ENCODE results near the gene FPR1.

Gene FPR1
- 0 reads per million in 3 experiments for total RNA-seq

DNA sequence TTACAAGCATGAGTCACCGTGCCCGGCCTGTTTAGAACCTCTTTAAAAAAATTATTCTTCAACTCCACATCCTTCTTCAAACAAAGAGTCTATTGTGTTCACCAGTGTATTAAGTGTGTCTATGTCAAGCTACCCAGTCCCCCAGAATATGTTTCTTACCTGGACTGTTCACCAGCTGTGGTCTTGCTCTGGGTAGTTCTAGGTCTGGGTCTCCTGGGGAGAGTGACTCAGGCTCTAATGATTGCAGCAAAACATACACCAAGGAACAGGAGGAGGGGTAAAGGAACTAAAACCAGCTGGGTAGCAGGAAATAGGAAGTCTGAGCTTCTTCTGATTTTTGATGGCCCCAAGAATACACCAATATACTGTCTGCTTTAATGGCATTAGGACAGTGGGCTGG, at the start of gene FPR1:
Gene FPR1 (minus strand): TSS at position 224 of the 400 bp plus-strand sequence. CDS start 4,884 bp downstream, outside the sequence.
- DNase-seq = no peak

DNA sequence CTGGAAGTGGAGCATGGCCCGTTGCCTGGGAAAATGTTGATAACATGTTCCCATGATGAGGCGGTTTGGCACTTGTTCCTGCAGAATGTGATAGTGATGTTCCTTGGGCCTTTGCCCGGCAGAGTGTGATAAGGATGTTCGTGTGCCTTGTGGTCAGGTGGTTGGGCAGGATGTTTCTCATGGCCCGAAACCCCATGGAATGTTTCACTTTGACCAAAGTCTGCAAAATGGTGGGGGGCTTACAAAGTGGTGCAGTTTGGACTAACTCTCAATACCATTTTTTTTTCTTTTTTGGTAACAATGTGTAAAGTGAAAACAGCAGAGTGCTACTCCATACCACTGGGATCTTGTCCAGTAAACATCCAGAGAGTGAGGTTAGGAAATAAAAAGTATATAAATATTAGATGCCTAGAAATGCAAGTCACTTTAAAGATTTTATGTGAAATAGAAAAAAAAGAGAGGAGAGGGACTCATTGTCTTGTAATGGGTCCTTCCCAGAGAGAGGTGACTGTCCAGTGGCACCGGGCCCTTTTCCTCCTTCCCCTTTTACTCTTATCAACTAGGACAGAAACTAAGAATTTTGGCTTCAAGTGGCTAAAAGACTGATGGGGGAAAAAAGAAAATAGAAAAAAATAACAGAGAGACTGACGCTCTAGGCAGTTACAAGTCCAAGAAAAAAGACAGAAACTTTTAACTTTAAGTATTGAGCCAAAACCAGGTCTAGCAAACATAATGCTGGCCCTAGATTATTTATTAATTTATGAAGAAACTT, 49.0 kb upstream of the FPR1 start:
- DNase-seq = no peak

DNA sequence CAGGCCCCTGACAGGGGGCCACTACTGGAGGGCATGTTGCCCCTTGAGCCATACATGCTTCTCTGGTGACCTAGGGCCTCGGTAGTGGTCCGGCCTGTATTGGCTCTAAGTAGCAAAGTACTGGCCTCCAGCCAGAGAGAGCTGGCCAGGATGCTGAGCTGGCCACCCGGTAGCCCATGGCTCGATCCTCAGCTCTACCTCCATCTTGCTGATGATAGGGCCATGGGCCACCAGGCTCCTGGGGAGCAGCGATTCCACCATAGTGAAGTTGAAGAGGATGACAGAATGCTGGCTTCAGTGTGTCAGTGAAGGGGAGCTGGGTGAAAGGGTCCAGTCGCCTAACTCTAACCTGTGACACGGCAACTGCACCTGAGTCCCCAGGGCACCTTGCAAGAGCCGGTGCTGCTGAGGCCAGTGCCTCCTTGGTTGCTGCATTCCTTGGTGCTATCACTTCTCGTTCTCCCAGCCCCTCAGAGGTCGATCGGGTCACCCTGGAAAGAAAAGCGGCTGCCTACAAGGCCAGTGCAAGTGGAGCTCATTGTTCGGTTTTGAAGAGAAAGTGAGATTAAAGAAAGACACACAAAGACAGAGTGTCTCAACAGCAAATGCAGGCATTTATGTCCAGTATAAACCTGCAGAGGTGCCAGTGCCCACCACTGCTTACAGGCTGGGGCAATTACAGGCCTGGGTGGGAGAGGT, 48.2 kb upstream of the FPR1 start:
- no peak for DNase-seq

DNA sequence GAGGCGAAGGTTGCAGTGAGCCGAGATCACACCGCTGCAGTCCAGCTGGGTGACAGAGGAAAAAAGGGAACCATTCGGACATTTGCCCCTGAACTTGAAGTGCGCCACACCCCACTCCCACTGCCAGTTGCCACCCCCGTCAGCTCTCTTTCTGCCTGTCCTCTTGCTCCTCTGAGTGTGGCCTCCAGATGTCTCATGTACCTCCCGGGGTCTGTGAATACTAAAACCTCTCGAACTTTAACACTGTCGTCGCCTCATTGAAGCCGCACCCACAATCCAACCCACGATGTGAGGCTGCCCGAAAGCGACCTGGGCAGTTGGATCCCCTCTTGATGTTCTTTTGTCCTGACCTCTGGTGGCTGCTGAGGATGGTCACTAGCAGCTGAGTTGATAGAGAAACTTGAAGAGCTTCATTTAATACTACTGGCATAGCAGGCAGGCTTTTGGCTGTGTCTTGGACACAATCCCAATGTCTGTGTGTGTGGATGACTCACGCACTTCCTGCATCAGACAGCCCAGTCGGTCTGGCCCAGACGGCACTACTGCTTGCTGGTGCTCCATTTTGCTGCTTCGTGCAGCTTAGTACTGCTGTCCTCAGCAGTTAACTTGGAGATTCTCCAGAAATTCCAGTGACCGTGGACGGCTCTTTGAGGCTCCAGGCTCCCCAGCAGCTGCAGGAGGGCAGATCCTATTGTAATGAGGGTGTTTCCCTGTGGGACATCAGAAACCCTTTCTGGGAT, 47.5 kb upstream of the FPR1 start:
- no peak for DNase-seq

- no peak for DNase-seq
Observed at GRCh38 chr19:51798062-51798461, 46.4 kb upstream of the FPR1 start.

GRCh38 chr19:51797480-51797879, 45.8 kb upstream of the FPR1 start:
- no peak for DNase-seq

DNA sequence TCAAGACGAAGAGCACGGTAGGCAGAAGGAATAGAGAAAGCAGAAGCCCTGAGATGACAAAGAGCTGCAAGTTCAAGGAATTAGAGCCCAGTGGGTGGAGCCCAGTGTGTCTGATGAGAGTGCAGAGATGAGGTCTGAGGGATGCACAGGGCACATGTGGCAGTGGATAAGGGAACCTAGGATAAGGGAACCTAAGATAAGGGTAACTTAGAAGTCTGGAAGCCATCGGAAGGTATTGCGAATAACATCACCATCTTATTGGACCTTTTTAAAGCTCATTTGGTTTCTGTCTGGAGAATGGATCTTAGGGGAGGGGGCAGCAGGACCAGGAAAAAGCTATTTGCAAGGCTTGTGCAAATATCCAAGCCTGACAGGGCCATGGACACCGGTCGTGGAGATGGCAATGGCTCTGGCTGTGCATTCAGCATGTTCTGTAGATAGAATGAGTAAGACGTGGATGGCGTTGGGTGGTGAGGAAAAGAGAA, 44.6 kb upstream of the FPR1 start:
- DNase-seq = no peak

- no peak for DNase-seq
Observed at GRCh38 chr19:51794885-51795490, 43.3 kb upstream of the FPR1 start, which contains the start of gene FPR3. FPR3 (plus strand) TSS chr19:51795157; CDS start chr19:51823749, 28,592 bp downstream.

GRCh38 chr19:51793994-51794393, 42.3 kb upstream of the FPR1 start:
- no peak for DNase-seq

GRCh38 chr19:51792932-51793331, 41.3 kb upstream of the FPR1 start:
- no peak for DNase-seq

GRCh38 chr19:51789061-51789795, 37.5 kb upstream of the FPR1 start:
- DNase-seq = no peak

- no peak for DNase-seq
Observed at GRCh38 chr19:51788029-51788428, 36.4 kb upstream of the FPR1 start.

DNA sequence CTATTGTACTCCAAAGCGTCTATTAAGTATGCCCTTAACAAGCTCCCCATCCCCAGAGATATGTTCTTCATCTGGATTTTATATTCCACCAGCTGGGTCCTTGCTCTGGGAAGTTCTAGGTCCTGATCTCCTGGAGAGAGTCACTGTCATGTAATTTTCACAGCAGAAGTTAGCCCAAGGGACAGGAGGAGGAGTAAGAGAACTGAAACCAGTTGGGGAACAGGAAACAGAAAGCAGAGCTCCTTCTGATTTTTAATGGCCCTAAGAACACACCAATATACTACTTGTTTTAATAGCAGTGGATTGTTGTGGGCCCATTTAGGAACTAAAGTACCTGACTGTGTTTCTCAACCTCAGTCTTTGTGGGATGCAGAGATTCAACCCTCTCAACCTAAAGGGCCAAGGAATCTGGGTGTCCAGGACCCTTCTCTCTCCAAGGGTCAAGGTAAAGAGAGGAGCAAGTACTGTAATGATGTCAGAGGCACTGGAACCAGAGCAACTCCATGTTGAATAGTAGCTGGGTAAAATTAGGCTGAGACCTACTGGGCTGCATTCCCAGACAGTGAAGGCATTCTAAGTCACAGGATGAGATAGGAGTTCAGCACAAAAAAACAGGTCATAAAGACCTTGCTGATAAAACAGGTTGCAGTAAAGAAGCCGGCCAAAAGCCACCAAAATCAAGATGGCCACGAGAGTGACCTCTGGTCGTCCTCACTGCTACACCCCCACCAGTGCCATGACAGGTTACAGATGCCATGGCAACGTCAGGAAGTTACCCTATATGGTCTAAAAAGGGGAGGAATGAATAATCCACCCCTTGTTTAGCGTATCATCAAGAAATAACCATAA, 35.2 kb upstream of the FPR1 start:
- no peak for DNase-seq

GRCh38 chr19:51784922-51785690, 33.4 kb upstream of the FPR1 start:
- DNase-seq = no peak

DNA sequence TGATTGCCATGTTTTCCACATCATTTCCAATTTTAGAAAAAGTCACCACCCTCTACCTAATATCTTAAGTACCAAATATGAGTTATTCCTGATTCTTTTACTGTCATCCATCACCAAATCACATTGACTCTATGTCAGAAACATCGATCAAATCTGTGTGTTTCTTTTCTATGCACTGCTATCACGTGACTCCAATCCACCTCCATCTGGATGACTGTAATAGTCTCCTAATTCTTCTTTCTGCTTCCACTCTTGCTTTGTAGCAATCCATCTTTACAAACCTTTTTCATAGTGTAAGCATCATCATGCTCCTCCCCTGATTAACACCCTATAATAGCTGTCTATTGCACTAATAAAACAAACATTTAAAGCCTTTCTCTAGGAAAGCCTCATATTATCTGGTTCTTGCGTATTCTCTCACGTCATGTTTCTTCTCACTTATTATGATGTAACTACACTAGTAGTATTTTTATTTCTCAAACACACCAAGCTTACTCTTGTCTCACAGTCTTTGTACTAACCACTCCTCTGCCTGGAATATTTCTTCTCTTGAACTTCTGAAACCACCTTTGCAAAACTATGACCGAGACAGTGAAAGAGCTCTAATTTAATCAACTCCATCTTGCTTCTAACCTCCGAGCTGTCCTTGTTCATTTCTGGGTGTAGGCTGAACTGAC, 32.6 kb upstream of the FPR1 start:
- no peak for DNase-seq

- no peak for DNase-seq
Observed at GRCh38 chr19:51783372-51783771, 31.7 kb upstream of the FPR1 start.

DNA sequence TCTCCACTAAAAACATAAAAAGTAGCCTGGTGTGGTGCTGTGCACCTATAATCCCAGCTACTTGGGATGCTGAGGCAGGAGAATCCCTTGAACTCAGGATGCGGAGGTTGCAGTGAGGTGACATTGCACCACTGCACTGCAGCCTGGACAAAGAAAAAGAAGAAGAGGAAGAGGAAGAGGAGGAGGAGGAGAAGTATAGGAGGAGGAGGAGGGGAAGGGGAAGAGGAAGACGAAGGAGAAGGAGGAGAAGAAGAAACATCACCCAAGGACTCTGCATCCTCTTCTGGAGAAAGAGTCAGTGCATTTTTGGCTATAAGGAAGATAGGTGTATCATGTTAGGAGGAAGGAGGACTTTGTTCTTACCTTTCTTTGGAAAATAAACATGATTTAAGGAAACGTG, 30.3 kb upstream of the FPR1 start:
- DNase-seq = no peak

- DNase-seq = no peak
Observed at GRCh38 chr19:51780270-51780669, 28.6 kb upstream of the FPR1 start.

DNA sequence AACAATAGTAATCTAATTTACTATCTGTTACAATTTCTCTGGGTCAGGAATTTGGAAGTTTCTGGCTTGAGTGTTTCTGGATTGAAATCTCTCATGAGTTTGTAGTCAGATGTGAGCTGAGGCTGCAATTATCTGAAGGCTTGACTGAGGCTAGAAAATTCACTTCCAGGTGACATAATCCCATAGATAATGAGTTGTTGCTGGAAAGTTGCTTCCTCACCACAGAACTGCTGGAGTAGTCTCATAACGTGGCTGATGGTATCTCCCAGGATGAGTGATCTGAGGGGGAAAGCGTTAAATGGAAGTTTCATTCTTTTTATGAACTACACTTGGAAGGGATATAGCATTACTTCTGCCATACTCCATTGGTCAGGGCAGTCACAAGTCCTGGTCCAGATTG, 28.0 kb upstream of the FPR1 start:
- no peak for DNase-seq

- DNase-seq = no peak
Observed at GRCh38 chr19:51779181-51779580, 27.5 kb upstream of the FPR1 start.

Measured in central memory CD4-positive, alpha-beta T cell (primary cell).